ENCODE results near the gene PRRG1. TPM values are rescaled to one million over a fixed set of nuclear protein-coding genes. Genes with fewer than 3 reads are reported as not detected.

The PRRG1 gene
- total RNA-seq, 2 experiments from 2014 or later, result not detected

DNA sequence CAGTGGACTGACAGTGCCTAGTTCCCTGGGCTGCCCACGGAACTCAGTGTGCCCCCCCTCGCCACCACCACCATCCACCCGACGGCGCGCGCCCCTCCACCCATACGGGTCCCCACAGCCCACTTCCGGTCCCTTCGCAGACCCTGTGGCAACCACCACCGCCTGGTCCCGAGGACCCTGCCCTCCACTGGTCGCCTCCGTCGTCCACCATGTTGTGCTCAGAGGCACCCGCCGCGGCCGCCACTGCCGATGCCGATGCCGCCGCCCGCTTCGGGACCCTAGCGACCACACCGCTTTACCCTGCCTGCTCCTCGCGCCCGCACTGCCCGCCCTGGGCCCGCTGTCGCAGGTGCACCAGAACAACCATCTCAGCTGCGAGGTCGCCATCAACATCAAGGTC is 155.8 kb downstream of the PRRG1 start:
- no peaks in the 10 kb centered on the region for H3K36me3 Mint-ChIP-seq
- POLR2A ChIA-PET, result no interaction called here
- ATAC-seq (ENCODE audit: low read depth) (no peak), DNase-seq (no peak)
- H3K9me3 Mint-ChIP-seq, result no peaks in the 10 kb centered on the region
- H3K4me3 Mint-ChIP-seq, result no peak overlapping the region
- no peaks in the 10 kb centered on the region for H3K27me3 Mint-ChIP-seq
- no peaks in the 10 kb centered on the region for H3K4me1 Mint-ChIP-seq
- H3K27ac Mint-ChIP-seq, result no peak overlapping the region

Other genes with a start within 250 kb of the PRRG1 start
- gene LANCL3, start 222.3 kb downstream of the PRRG1 start, total RNA-seq, result under 1 TPM; 0.37 to 0.39 TPM